ENCODE results near the gene PIGQ. TPM values are rescaled to one million over a fixed set of nuclear protein-coding genes. Genes with fewer than 3 reads are reported as not detected.

Gene PIGQ
- total and polyA plus RNA-seq, 2 of the 13 experiments (the other 11 are each of a cell fraction or from before 2014, with no cell fraction given): 7.7 to 19.7 TPM

DNA sequence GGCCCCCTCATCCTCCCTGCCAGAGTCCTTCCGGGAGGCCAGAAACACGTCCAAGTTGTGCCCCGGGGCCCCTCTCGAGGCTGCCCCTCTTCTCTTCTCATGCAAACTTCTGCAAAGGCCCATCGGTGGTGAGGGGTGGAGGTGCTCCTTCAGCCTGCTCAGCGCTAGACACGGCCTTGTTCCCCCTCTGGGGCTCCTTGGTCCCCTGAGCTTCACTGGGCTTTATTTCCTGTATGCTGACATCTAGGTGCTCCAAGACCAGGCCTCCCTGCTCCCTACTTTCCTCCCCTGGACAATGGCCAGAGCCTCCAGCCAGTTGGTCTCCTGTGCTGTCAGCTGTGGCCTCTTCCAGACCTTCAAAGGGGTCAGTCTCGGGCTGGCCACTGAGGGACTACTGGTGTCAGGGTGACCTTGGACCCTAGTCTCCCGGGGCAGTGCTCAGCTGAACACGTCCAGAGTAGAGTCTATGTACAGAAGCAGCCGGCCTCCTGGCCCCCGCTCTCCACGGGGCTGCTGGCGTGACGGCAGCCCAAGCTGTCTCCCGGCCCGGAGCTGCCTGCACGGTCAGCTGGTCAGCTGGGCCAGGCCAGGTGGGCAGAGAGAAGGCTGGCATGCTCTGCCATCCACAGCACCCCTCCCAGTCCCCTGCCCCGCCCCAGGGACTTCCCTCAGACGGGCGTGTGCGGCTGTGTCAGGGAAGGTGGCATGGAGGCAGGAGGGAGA, 11.3 kb upstream of the PIGQ start (continued):
- TF ChIP-seq SIN3B (IDR thresholded peaks at IDR 0.05; ENCODE audit: low read length) (no peak), ZSCAN29 (CRISPR knock-in tag; conservative IDR thresholded peaks at IDR 0.05) (peak; percentile 36; the same call in 1 of the 2 replicates), XBP1 (CRISPR knock-in tag; IDR thresholded peaks at IDR 0.05) (no peak), GATAD1 (CRISPR knock-in tag; IDR thresholded peaks at IDR 0.05) (peak; percentile 44; the same call in 1 of the 2 replicates), ZNF841 (CRISPR knock-in tag; IDR thresholded peaks at IDR 0.05; ENCODE audit: borderline replicate concordance) (no peak), ZNF772 (CRISPR knock-in tag; IDR thresholded peaks at IDR 0.05) (peak; percentile 54; the same call in 1 of the 2 replicates), KLF15 (CRISPR knock-in tag; IDR thresholded peaks at IDR 0.05; ENCODE audit: borderline replicate concordance) (no peak), ZNF782 (CRISPR knock-in tag; IDR thresholded peaks at IDR 0.05; ENCODE audit: borderline replicate concordance) (no peak), SP5 (CRISPR knock-in tag; IDR thresholded peaks at IDR 0.05; ENCODE audit: borderline replicate concordance, low read depth) (peak; percentile 53; the same call in 1 of the 2 replicates), ZNF354B (CRISPR knock-in tag; IDR thresholded peaks at IDR 0.05) (no peak), JARID2 (CRISPR knock-in tag; IDR thresholded peaks at IDR 0.05; ENCODE audit: insufficient replicate concordance) (no peak), MEF2D (CRISPR knock-in tag; IDR thresholded peaks at IDR 0.05) (peak; percentile 84), EEA1 (CRISPR knock-in tag; IDR thresholded peaks at IDR 0.05; ENCODE audit: borderline replicate concordance) (no peak), NR2C2 (CRISPR knock-in tag; IDR thresholded peaks at IDR 0.05; ENCODE audit: borderline replicate concordance) (peak; percentile 88), ZNF44 (CRISPR knock-in tag; IDR thresholded peaks at IDR 0.05) (0 out of 2 replicates have a peak, but pooled peaks have one; percentile 28), AKAP8 (CRISPR knock-in tag; IDR thresholded peaks at IDR 0.05) (no peak), TSC22D2 (CRISPR knock-in tag; IDR thresholded peaks at IDR 0.05; ENCODE audit: borderline replicate concordance) (0 out of 2 replicates have a peak, but pooled peaks have one; percentile 4), MZF1 (CRISPR knock-in tag; IDR thresholded peaks at IDR 0.05; ENCODE audit: borderline replicate concordance) (peak; percentile 50; the same call in 1 of the 2 replicates), HMGA1 (CRISPR knock-in tag; conservative IDR thresholded peaks at IDR 0.05) (no peak), CENPT (CRISPR knock-in tag; IDR thresholded peaks at IDR 0.05; ENCODE audit: low read depth) (no peak), ZNF558 (CRISPR knock-in tag; IDR thresholded peaks at IDR 0.05; ENCODE audit: borderline replicate concordance) (no peak)
- TF ChIP-seq, protein P1, sequence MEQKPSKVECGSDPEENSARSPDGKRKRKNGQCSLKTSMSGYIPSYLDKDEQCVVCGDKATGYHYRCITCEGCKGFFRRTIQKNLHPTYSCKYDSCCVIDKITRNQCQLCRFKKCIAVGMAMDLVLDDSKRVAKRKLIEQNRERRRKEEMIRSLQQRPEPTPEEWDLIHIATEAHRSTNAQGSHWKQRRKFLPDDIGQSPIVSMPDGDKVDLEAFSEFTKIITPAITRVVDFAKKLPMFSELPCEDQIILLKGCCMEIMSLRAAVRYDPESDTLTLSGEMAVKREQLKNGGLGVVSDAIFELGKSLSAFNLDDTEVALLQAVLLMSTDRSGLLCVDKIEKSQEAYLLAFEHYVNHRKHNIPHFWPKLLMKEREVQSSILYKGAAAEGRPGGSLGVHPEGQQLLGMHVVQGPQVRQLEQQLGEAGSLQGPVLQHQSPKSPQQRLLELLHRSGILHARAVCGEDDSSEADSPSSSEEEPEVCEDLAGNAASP (CRISPR knock-in tag; IDR thresholded peaks at IDR 0.05; ENCODE audit: borderline replicate concordance): peak; percentile 88; the same call in 1 of the 2 replicates
- TF ChIP-seq, protein P2, sequence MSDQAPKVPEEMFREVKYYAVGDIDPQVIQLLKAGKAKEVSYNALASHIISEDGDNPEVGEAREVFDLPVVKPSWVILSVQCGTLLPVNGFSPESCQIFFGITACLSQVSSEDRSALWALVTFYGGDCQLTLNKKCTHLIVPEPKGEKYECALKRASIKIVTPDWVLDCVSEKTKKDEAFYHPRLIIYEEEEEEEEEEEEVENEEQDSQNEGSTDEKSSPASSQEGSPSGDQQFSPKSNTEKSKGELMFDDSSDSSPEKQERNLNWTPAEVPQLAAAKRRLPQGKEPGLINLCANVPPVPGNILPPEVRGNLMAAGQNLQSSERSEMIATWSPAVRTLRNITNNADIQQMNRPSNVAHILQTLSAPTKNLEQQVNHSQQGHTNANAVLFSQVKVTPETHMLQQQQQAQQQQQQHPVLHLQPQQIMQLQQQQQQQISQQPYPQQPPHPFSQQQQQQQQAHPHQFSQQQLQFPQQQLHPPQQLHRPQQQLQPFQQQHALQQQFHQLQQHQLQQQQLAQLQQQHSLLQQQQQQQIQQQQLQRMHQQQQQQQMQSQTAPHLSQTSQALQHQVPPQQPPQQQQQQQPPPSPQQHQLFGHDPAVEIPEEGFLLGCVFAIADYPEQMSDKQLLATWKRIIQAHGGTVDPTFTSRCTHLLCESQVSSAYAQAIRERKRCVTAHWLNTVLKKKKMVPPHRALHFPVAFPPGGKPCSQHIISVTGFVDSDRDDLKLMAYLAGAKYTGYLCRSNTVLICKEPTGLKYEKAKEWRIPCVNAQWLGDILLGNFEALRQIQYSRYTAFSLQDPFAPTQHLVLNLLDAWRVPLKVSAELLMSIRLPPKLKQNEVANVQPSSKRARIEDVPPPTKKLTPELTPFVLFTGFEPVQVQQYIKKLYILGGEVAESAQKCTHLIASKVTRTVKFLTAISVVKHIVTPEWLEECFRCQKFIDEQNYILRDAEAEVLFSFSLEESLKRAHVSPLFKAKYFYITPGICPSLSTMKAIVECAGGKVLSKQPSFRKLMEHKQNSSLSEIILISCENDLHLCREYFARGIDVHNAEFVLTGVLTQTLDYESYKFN (CRISPR knock-in tag; conservative IDR thresholded peaks at IDR 0.05): peak; percentile 95
- TF ChIP-seq, protein P3, sequence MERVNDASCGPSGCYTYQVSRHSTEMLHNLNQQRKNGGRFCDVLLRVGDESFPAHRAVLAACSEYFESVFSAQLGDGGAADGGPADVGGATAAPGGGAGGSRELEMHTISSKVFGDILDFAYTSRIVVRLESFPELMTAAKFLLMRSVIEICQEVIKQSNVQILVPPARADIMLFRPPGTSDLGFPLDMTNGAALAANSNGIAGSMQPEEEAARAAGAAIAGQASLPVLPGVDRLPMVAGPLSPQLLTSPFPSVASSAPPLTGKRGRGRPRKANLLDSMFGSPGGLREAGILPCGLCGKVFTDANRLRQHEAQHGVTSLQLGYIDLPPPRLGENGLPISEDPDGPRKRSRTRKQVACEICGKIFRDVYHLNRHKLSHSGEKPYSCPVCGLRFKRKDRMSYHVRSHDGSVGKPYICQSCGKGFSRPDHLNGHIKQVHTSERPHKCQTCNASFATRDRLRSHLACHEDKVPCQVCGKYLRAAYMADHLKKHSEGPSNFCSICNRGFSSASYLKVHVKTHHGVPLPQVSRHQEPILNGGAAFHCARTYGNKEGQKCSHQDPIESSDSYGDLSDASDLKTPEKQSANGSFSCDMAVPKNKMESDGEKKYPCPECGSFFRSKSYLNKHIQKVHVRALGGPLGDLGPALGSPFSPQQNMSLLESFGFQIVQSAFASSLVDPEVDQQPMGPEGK (CRISPR knock-in tag; IDR thresholded peaks at IDR 0.05): peak; percentile 91

Data from HepG2 (cell line).